Heart left ventricle (tissue), 13 donors: ENCODE data around the gene PLEKHO2.

Experiments used
- POLR2A ChIP-seq, 2 donors: fragments of 450-650 bp; IDR thresholded peaks; one replicate each; pipeline ENCODE4 v1.6.1; 2017; ENCODE audit warnings: antibody characterized with exemption in 2 of 2, mild to moderate bottlenecking in 2 of 2, moderate library complexity in 2 of 2
- TF ChIP-seq, protein P1 (sequence below), 12 donors: fragments of 200-600 bp; sonication (generic) in 4 of 12; IDR thresholded peaks; one replicate each; pipeline versions ENCODE4 v1.5.0 to v1.8.0; 2018 to 2022; ENCODE audit warnings: antibody characterized with exemption in 12 of 12, mild to moderate bottlenecking in 5 of 12
- donor health status: ischemic (EF 13 %, LVEDD 7.1; RV severe dilation, severe dysfunction).
- donor health status: DM: no; HTN: yes; CAD: no.
- donor health status: DM: no; HTN: no; CAD: no.
- donor health status: ischemic (EF 25% LVEDD 6.9; RV normal size, moderate dysfunction).
- donor health status: ischemic (EF 25% LVEDD 5.7; RV mildly dilated, moderate dysfunction).
- donor health status: ischemic (EF 35%, LVEDD 5.7; RV mildly dilated, moderate dysfunction).
- donor health status: nonischemic (EF 11% LVEDD 7.7; RV severe dilation, severe dysfunction).
- donor health status: DM: yes; HTN: yes; CAD: no.
- donor health status: PGD.
- donor health status: ischemic (EF 29% LVEDD 5.4; RV normal size, mild dysfunction).
- donor health status: nonischemic (EF 23%, LVEDD 6.1; RV moderate dilation, normal function).

DNA sequence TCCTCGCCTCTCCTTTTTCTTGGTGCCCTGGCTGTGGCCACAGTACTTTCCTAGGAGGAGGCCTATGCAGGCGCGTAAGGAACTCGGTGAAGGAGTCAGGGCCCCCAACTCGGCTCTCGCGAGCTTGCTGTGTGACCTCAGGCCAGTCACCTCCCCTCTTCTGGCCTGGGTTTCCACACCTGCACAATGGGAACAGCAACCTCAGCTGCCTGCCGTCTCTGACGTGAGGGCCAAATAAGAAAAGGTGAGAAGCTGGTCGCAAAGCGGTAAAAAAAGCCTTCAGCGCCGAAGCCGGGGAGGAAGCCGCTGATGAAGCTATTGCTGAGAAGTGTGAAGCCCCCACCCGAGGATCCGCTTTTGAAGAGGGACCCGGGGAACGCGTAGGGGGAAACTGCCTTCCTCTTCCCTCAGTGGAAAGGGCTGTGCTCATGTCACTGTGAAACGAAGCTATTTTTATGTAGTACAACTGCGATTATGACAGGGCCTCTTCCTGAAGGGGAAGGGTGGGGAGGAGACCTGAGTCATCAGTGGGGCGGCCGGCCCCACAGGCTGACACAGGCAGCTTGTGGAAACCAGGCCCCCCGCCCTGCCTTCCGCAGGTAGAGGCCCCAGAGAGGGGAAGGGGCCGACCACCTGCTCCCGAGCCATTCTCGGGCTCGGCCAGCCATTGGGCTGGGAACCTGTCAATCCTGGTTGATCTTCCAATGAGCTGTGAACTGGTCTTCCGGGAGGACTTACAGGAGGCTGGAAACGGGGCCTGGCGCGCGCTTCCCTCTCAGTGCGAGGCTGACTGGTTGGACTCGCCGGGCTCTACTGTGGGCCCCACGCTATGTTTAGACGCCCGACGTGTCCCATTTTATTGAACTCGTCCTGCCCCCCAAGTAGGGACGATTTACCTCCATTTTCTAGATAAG lies 52.0 kb downstream of the PLEKHO2 start:
- peak in 1 of 2 donors; percentile 64 for TF ChIP-seq POLR2A (IDR thresholded peaks at IDR 0.05)
- TF ChIP-seq, protein P1, sequence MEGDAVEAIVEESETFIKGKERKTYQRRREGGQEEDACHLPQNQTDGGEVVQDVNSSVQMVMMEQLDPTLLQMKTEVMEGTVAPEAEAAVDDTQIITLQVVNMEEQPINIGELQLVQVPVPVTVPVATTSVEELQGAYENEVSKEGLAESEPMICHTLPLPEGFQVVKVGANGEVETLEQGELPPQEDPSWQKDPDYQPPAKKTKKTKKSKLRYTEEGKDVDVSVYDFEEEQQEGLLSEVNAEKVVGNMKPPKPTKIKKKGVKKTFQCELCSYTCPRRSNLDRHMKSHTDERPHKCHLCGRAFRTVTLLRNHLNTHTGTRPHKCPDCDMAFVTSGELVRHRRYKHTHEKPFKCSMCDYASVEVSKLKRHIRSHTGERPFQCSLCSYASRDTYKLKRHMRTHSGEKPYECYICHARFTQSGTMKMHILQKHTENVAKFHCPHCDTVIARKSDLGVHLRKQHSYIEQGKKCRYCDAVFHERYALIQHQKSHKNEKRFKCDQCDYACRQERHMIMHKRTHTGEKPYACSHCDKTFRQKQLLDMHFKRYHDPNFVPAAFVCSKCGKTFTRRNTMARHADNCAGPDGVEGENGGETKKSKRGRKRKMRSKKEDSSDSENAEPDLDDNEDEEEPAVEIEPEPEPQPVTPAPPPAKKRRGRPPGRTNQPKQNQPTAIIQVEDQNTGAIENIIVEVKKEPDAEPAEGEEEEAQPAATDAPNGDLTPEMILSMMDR (IDR thresholded peaks at IDR 0.05), result no peak
